Thyroid gland (tissue), 4 donors: ENCODE measurements around the gene CCDC196. TPM values are rescaled to one million over a fixed set of nuclear protein-coding genes. Genes with fewer than 3 reads are reported as not detected.
A peak's percentile ranks its signal among the peaks of the same experiment; 100 is the strongest.

Experiments used
- DNase-seq, 2 donors: peaks; one replicate each; pipeline ENCODE4 v3.0.0-alpha.2; 2019
- H3K27ac ChIP-seq, 3 donors: fragments of 200-600 bp; sonication (generic); 1 replicate in 2 of 3; 2 replicates in 1 of 3; pipeline ENCODE4 v1.5.1; 2016 to 2019; ENCODE audit warnings: mild to moderate bottlenecking in 1 of 3, moderate library complexity in 1 of 3
- H3K27me3 ChIP-seq: fragments of 200-600 bp; sonication (generic); one replicate; pipeline ENCODE4 v1.5.1; 2019
- H3K36me3 ChIP-seq, 2 donors: fragments of 200-600 bp; sonication (generic); one replicate each; pipeline ENCODE4 v1.5.1; 2016 to 2019
- H3K4me1 ChIP-seq, 2 donors: fragments of 200-600 bp; sonication (generic); one replicate each; pipeline ENCODE4 v1.5.1; 2017 to 2019
- H3K4me3 ChIP-seq, 3 donors: fragments of 200-600 bp; sonication (generic); replicated peaks in 1 of 3; 1 replicate in 2 of 3; 2 replicates in 1 of 3; pipeline ENCODE4 v1.5.1; 2016; ENCODE audit warnings: mild to moderate bottlenecking in 1 of 3
- H3K9me3 ChIP-seq: fragments of 200-600 bp; sonication (generic); one replicate; pipeline ENCODE4 v1.5.1; 2017
- POLR2A ChIP-seq, 2 donors: fragments of 450-650 bp; IDR thresholded peaks; one replicate each; pipeline ENCODE4 v1.6.1; 2017; ENCODE audit warnings: antibody characterized with exemption in 2 of 2, mild to moderate bottlenecking in 2 of 2, moderate library complexity in 1 of 2
- WGBS, 2 donors: methylation state at CpG; one replicate each; pipeline ENCODE4 v1.1.5; 2017; 5-methylcytosine and 5-hydroxymethylcytosine counted together
- intact Hi-C: fragments of 100-400 bp; cut with DNase I; formaldehyde crosslinking; loops from one replicate; pipeline ENCODE4 v1.15.1; 2023
- total RNA-seq, 4 donors: library from RNA; depleted of rRNA; stranded (reverse); fragments of >200 nt; gene quantifications; one replicate each; pipeline ENCODE4 v1.2.3, GENCODE V29; 2016
- TF ChIP-seq, protein P1 (sequence below), 6 experiments: fragments of 200-600 bp in 3 of 6; fragments of 450-650 bp in 3 of 6; sonication (generic) in 3 of 6; IDR thresholded peaks; one replicate each; pipeline ENCODE4 v1.5.1; 2016 to 2019; ENCODE audit warnings: antibody characterized with exemption in 6 of 6, mild to moderate bottlenecking in 2 of 6, inconsistent platforms in 1 of 6, moderate library complexity in 1 of 6

The CCDC196 gene
- total RNA-seq, 4 donors from 2014 or later, result not detected

DNA sequence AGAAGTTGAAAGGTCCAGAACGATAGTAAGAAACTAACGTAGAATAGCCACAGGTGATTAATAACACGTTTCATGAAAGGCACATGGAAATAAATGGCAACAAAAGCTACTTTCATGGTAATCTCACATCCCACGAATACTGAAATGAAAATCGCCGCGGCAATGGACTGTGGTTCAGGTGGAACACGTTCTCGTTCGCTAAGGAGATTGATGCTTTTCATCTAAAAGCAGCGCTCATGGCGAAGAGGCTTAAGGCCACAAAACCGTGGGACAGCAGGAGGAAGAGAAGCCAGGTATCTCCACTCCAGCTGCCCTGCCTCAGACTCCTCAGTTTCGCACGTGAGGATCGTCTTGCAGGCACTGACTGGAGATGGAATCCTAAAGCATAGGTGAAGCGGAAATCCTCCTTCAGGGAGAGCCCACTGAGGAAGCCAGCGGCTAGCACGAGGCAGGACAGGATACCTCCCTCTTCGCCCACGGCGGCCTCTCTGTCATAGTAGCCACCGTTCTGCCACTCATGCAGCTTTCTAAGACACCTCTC is 21.1 kb downstream of the CCDC196 start:
- TF ChIP-seq POLR2A (IDR thresholded peaks at IDR 0.05), result no peak
- TF ChIP-seq, protein P1, sequence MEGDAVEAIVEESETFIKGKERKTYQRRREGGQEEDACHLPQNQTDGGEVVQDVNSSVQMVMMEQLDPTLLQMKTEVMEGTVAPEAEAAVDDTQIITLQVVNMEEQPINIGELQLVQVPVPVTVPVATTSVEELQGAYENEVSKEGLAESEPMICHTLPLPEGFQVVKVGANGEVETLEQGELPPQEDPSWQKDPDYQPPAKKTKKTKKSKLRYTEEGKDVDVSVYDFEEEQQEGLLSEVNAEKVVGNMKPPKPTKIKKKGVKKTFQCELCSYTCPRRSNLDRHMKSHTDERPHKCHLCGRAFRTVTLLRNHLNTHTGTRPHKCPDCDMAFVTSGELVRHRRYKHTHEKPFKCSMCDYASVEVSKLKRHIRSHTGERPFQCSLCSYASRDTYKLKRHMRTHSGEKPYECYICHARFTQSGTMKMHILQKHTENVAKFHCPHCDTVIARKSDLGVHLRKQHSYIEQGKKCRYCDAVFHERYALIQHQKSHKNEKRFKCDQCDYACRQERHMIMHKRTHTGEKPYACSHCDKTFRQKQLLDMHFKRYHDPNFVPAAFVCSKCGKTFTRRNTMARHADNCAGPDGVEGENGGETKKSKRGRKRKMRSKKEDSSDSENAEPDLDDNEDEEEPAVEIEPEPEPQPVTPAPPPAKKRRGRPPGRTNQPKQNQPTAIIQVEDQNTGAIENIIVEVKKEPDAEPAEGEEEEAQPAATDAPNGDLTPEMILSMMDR (IDR thresholded peaks at IDR 0.05), result no peak
- peak overlapping the region; percentile 59 to 80 (median 72) for H3K4me3 ChIP-seq
- 2 to 3% methylated on average over 16 to 22 of the region's 23 CpGs for WGBS, 2 donors
- intact Hi-C loops, result no loop called here
- no peak for DNase-seq
- H3K36me3 ChIP-seq, result no peaks in the 10 kb centered on the region
- H3K27ac ChIP-seq, result peak overlapping the region; percentile 79 to 95 (median 90)
- H3K9me3 ChIP-seq, result no peaks in the 10 kb centered on the region
- no peaks in the 10 kb centered on the region for H3K27me3 ChIP-seq
- H3K4me1 ChIP-seq, result peaks cover 0 to 9% of the 10 kb centered on the region in 2 donors

DNA sequence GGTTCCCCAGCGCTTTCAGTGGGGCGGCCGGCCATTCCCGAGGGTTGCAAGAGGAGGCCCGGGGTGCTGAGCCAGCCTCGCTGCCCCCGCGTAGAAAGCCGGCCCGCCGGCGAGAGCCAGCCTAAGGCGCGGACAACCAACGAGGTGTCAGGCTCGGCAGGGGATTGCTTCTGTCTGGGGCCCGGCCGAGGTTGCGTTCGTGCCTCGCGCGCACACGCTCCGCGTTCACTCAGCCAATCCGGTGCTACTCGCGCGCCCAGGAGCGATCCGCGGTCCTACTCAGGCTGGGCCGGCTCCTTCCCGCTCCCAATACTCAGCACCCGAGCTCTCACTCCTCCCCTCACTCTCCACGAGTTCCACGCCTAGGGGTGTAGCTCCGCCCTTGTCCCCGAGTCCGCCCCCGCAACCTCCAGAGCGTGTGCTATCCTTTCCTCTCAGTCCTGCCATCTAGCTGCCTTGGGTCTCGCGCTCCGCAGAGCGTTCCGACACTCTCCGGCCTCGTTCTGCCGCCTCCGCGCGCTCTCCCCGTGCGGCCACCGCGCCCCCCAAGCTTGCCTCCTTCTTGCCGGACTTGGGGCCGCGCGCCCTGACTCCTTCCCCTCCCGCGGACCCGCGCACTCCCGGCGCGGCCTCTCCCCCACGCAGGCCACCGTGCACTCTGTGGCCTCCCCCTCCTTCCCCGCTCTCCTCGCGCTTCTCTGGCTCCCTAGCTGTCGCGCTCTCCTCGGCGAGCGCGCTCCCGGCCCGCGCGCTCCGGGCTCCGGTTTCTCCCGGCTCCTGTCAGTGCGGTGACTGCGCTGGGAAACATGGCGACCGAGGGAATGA is 21.8 kb downstream of the CCDC196 start, which contains the start of gene GPHN:
Gene GPHN, plus strand, starts transcription at position 426 of the 825 bp plus-strand sequence.
- no peaks in the 10 kb centered on the region for H3K9me3 ChIP-seq
- peak within 1 kb of the TSS; percentile 59 to 98 (median 77) for H3K4me3 ChIP-seq
- DNase-seq, result peak; percentile 98
- WGBS, 2 donors, result 0 to 1% methylated on average over 46 to 49 of the region's 91 CpGs
- peak within 1 kb of the TSS; percentile 79 to 95 (median 90) for H3K27ac ChIP-seq
- peaks cover 0 to 9% of the 10 kb centered on the region in 2 donors for H3K4me1 ChIP-seq
- H3K36me3 ChIP-seq, result no peaks in the 10 kb centered on the region
- no peaks in the 10 kb centered on the region for H3K27me3 ChIP-seq
- TF ChIP-seq, protein P1 (IDR thresholded peaks at IDR 0.05), result peak in 3 of 6 experiments; percentile 22 to 36 (median 34)
- TF ChIP-seq POLR2A (IDR thresholded peaks at IDR 0.05), result peak; percentile 65 to 95
- intact Hi-C loops, result no loop called here

DNA sequence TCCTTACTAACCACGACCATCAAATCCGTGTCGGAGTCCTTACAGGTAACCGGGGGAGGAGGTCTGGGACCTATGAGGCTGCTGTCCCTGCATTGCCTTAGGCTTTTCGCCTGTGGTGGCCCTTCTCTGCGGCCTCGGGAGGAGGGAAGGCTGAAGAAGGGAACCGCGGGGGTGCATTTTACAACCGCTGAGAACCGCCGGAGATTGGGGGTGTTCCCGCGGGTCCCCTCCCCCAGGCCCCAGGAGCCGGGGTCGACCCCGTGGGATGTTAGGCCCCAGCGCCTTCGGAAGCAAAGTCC is 22.3 kb downstream of the CCDC196 start:
- TF ChIP-seq, protein P1 (IDR thresholded peaks at IDR 0.05), result no peak
- TF ChIP-seq POLR2A (IDR thresholded peaks at IDR 0.05), result no peak
- Histone ChIP-seq H3K4me3 (peak overlapping the region; percentile 59 to 98 (median 77)), H3K27ac (peak overlapping the region; percentile 73 to 95 (median 90)), H3K9me3 (no peaks in the 10 kb centered on the region), H3K27me3 (no peaks in the 10 kb centered on the region), H3K4me1 (peaks cover 0 to 9% of the 10 kb centered on the region in 2 donors), H3K36me3 (no peaks in the 10 kb centered on the region)
- DNase-seq, result no peak
- intact Hi-C loops, result no loop called here
- WGBS, 2 donors, result 0% methylated on average over 2 to 5 of the region's 19 CpGs

DNA sequence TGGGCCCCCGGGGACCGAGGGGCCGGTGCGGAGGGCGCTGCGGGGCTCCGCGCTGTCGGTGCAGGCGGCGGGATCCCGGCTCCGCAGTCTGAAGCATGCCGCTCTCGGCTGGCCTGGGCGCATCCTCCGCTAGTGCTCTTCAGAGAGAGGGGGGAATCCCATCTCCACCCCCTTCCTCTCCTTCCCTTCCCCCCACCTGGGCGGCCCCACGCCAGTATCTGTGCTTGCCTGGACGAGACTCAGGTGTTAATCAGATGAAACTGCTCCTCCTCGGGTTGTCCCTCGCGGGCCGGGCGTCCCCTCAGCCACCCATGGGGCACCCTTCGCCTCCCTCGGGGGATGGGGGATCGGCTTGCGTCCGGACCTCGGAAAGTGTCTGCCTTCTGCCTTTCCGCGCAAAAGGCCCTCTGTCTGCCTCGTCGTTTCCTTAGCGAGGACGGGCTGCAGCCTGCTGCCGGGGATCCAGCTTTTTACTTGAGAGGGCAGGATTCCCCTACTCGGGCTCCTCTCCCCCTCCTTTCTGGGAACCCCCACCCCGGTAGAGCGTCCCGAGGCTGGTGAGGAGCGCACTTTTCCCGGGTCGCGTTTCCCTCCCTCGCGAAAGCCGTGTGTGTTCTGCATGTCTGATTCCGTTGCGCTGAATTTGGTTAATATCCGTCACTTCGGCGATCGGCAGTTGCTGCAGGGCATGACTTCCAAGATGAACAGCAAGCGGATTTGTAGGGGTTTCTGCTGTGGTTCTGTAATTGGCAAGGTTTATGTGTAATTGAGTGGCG is 22.9 kb downstream of the CCDC196 start:
- H3K4me3 ChIP-seq, result peak overlapping the region; percentile 59 to 98 (median 77)
- peak overlapping the region; percentile 73 to 95 (median 90) for H3K27ac ChIP-seq
- no peaks in the 10 kb centered on the region for H3K27me3 ChIP-seq
- no peaks in the 10 kb centered on the region for H3K9me3 ChIP-seq
- peaks cover 0 to 9% of the 10 kb centered on the region in 2 donors for H3K4me1 ChIP-seq
- intact Hi-C loops, result no loop called here
- H3K36me3 ChIP-seq, result no peaks in the 10 kb centered on the region
- DNase-seq, result peak; percentile 44
- peak in 1 of 2 donors; percentile 10 for TF ChIP-seq POLR2A (IDR thresholded peaks at IDR 0.05)
- TF ChIP-seq, protein P1 (IDR thresholded peaks at IDR 0.05), result peak in 1 of 6 experiments; percentile 1
- 0 to 1% methylated on average over 38 to 44 of the region's 57 CpGs for WGBS, 2 donors
